Measurements from ENCODE around the gene ZMIZ1.

The ZMIZ1 gene

DNA sequence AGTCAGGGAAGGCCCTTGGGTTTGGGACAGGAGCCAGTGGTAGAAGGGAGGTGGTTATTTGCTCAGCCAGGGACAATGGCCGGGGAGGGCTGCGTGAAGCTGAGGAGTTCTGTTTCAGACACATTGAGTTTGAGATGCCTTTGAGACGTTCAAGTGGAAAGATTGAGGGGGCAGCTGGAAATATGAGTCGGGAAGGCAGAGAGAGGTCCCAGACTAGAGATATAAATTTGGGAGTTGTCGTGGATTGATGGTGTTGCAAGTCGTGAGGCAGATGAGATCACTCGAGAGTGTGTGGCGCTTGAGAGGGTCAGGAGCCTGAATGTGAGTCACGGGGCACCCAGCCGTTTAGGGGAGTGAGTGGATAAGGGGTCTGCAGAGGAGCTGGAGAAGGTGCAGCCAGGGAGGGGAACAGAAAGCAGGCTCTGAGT lies 73.3 kb downstream of the ZMIZ1 start:
- no peak for DNase-seq

DNA sequence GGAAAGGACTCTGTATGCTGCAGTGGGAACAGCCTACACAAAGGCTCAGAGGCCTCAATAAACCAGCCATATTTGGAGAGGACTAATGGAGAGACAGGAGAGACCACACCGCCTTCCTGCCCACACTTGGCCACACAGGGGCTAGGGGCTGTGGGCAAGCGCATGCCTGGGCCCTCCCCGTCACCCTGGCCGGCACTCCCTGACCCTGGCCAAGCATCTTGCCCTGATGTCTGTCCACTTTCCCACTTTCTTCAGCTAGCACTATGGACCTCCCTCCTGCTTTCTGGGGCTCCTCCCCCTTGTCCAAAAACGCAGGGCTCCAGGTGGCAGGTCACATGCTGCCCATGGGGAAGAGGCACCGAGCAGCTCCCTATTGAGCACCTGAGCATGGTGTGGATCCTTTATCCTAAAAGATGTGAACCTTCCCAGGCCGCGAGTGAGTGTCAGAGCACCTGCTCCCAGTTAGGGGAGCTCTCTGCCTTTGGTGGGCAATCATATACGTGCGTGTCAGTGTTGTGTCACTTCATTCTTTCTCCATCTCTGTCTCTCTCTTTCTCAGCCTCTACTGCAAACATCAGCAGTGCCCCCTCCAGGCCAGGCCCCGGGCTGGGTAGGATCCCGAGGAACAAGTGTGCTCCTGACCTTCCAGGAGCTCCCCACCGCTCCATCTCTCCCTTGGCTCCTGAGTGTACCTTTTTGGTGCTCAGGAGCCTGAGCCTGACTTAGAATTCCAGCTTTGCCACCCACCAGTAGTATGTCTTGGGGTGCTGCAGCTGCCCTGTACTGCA lies 74.0 kb downstream of the ZMIZ1 start:
- DNase-seq: no peak

DNA sequence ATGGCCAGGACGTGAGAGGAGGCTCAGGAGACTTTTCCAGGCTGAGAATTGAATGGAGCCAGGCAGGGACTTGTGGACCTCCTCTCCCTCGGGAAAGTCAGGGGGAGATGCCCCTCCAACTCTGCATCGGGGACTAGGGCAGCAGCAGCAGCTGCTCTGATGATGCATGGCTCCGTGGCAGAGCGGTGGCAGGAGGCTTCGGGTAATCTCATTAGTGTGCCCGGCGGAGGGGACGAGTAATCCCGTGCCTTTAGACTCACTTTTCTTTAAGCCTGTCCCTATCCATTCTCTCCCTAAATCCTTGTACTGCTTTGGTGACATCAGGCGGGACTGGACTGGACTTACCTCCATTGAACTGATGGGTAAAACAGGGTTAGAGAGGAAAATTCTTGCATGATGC lies 75.1 kb downstream of the ZMIZ1 start:
- no peak for DNase-seq

DNA sequence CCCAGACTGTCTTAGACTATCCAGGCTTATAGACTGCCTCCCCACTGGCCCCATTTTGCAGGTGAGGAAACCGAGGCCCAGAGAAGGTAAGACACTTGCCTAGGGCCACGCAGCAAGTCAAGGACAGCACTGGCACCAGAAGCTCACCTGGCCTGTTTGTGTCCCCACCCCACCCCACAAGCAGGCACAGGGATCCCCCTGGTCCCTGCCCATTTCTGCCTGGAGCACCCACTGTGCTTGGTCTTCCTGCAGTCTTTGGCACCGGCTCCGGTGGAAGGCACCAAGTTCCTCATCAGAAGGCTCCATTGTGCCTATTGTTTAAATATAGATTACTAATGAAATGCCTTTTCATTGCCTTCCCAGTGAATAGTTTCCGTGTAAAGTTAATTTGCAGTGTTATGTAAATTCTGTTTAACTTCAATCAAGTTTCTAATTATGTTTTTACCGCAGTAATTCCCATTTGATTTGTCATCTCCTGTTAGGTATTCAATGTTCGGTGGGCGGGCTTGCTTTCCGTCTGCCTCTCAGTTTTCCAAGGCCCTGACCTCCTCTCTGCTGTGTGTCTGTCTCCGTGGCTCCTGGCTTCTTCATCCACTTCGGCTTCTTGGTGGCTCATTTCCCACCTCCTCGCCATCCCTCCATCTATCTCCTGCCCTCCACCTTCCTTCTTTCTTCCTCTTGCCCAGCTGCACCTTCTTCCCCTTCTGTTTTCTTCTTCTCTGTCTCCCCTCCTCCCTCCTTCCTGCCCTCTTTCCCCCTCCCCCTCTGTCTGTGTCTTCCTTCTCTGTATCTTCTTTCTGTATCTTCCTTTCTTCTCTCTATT lies 75.8 kb downstream of the ZMIZ1 start:
- peak; percentile 44 for DNase-seq

DNA sequence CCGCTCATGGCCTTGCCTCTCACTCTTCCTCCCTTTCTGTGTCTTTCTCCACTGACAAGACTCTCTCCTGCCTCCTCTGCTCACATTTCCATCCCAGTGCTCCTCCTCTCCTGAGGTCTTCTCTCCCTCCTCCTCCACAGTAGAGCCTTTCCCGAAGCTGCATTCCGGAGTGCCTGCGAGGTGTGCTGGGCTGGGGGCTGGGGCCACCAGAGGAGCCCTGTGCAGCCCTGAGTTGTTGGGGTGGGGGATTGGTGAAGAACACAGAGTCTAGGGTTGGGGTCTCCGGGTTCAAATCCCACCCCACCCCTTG lies 76.4 kb downstream of the ZMIZ1 start:
- DNase-seq: no peak

DNA sequence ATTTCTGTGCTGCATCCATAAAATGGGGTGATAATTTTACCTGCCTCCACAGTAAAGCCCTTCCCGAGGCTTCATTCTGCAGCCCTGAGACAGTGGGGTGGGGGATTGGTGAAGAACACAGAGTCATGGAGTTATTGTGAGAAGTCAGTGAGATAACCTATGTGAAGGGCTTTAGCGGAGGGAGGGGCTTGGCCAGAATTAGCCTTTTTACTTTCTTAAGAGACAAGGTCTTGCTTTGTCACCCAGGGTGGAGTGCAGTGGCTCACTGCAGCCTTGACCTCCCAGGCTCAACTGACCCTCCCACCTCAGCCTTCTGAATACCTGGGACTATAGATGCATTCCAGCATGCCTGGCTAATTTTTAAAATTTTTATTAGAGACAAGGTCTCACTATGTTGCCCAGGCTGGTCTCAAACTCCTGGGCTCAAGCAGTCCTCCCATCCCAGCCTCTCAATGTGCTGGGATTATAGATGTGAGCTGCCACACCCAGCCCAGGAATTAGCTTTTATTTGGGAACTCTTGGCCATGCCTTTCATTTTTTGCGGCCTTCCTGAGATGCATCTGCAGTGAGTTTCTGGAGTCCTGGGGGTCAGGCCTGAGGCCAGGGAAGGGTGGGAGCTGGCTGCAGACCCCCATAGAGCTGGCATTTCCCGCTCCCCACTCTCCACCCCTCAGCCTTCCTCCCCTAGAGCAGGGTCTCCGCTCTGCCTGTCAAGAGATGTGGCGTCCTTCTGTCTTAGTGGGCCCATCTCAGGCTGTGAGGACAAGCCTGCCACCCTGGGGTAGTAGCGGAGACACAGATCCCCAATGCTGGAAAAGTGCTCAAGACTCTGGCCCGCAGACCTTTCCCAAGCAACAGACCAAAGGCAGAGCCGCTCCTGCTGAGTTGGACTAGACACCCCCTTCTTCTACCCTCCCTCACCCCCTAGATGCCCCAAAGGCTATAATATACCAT lies 77.0 kb downstream of the ZMIZ1 start:
- DNase-seq: no peak

DNA sequence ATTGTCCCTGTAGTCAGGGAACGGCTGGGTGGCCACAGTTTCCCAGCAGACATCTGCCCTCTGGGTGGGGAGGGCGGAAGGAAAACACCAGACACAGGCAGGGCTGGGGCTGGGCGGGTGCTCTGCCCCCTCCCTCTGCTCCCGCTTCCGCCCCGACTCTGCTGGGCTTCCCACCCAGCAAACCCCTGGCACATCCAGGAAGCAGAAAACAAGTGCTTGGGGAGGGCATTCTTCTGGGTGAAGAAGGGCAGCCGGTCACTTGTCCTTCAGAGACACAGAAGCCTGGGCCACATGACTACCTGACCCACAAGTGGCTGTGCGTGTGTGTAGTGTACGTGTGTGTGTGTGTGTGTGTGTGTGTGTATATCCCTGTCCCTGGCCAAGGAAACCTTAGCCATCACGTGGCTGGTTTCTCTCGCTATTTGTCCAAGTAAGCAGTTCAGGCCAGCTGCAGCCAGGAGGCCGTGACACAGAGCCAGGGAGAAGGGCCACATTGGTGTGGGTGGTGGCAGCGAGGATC lies 77.9 kb downstream of the ZMIZ1 start:
- DNase-seq: peak; percentile 67

DNA sequence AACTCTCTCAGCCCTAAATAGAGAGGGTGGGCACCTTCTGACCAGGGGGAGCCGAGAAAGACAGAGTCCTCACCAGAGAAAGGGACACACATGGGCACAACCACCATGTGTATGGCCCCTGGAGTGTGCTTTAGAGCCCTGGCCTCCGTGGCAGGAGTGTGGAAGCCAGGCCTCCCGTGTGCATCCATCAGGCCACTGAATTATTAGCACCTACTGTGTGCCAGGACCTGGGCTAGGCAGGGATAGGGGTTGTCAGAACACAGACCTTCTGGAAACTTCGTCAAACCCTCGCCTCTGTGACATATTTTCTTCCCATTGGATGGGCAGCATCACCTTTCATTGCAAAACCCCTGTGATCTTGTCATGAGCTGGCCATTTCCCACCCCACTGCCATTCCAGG lies 78.5 kb downstream of the ZMIZ1 start:
- no peak for DNase-seq

DNA sequence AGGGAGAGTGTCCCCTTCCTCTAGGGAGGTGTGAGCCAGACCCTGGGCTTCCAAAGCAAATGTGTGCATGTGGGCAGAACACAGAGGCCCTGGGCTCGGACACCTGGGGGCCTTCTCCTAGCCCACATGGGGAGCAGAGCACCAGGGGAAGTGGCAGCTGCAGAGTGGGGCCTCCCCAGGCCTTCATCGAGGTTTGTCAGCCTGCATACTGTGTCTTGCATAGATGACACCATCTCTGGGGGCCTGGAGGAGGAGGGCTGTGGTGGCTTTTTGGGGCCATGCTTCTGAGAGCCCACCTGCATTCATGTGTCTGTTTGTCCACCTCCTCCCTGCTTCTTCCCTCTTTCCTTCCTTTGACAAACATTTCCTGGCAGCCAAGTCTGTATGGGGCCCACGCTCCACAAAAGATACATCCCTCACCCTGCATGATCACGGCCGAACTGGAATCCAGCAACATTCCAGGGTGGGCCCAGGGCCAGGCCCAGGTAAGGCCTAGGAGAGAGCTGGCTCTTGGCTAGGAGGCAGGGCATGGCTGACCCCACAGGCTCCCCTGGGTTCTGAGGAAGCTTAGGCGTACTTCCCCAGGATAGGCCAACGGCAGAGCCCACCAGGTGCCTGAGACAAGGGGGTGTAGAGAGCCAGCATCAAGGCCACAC lies 79.2 kb downstream of the ZMIZ1 start:
- no peak for DNase-seq

DNA sequence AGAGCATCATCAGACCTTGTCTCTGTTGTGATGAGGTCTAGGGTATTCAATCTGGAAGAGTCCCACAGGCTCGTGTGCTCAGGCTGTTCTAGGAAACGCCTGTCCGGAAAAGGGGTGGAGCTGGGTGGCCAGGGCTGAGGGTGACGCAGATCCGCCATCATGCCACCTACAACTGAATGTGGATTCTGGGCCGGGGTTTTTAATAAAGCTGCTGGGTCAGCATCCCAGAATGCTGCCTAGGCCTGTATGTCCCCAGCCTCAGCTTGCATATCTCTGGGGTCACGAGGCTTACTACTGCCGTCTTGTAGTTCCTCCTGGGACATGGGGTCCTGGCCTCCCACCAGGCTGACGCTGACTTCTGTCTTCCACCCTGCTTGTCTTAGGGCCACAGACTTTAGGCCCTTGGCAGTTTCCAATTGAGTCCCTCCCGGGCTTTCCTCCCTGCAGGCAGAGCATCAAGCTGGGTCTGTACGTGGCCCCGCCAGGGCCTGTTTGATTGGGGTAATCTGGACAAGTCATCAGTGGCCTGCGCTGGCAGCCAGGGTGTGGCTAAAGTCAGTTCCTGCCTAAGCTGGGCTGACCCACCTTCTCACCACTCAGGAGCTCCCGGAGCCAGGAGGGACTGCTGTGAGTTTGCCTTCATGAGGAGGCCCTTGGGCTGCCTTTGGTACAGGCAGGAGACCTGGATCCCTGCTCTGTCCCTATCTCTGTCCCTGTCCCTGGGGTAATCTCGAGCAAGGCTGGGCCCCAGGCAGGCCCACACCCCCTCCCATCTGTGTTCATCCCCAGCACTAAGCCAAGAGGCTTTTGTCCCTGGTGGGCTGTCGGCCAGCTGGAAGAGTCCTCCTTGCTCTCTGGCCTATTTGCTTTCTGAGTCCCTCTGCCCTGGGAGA lies 79.9 kb downstream of the ZMIZ1 start:
- DNase-seq: peak; percentile 94

DNA sequence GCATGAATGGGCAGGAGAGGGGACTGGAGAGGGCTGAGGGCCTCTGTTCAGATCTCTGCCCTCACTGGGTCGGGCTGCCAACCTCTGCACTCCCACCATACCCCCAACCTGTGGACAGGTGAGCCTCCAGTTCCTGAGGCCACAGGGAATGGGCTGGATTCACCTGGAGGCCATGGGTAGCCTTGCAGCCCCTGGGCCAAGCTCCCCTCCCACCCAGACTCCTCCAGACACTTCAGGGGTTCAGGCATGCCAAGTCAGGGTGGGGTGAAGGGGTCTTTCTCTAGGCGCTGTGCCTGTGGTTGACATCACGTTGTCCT lies 80.5 kb downstream of the ZMIZ1 start:
- DNase-seq: no peak

DNA sequence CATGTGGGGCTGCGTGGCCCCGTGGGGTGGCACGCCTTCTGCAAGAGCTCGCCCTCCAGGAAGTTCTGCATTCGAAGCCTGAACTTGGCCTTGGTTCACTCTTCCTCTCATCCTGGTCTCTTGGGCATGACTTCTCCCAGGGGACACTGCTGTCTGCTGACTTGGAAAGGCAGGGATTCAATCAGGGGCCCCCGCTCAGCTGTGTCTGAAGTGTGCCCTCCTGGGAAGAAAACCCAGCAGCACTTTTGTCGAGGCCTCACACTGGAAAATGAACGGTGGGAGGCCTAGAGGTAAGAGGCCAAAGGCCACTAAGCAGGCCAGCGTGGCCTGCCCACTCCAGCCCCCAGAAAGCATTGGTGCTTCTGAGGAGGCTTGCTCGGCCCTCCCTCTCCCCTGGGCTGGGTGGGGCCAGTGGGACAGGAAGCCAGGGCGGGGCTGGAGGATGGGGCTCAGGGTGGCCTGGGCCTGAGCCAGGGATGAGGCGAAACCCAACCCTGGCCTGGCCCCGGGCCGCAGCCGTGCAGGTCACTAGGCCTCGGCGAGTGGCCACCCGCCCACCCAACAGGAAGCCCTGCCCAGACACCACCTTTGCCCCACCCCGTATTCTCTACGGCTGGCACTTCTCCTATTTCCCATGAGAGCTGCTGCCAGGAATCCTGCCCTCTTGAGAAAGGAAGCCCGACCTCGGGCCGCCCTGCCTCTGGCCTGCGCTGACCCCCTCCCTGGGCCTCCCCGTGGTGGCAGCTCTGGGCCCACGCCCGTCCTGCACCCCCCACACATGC lies 81.1 kb downstream of the ZMIZ1 start:
- DNase-seq: peak; percentile 94

DNA sequence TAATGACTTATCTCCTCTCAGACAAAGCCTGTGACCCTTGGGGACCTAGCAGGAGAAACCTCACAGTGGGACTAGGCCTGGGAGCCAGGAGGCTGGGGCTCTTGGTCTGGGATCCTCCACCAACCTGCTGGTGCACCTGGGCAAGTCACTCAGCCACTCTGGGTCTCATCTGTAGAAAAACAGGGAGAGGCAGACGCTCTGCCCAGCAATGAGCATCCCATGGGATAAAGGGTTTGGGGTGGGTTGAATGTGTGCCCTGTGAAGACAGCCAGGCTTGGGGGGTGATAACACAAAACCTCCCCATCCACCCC lies 81.6 kb downstream of the ZMIZ1 start:
- no peak for DNase-seq

DNA sequence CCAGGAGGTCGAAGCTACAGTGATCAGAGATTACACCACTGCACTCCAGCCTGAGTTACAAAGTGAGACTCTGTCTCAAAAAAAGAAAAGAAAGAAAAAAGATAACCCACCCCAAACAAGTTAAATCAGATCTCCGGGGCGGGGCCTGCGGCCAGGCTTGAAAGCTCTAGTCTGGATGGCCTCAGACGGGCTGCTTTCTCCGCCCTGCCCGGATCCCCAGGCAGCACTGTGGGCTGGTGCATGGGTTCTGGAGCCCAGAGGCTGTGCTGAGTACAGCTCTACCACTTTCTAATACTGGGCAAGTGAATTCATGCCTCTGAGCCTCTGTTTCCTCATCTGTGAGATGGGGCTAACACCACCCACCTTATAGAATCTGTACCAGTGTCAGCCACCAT lies 83.7 kb downstream of the ZMIZ1 start:
- peak; percentile 33 for DNase-seq

DNA sequence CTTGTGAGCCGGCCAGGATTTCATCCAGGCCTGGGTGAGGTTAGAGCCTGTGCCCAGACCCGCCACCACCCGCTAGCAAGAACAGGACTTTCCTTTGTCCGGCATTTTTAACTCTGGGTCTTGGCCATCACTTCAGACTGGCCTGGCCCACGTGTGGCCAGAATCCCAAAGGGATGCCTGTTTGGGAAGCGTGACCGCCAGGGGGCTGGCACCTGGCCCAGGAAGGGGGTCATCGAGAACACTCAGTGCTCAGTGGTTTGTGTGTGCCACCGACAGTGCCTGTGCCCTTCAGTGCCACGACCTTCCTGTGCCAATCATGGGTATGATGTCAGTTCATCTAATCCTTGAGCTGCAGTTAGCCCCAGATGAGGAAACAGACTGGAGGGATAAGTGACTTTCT lies 85.0 kb downstream of the ZMIZ1 start:
- no peak for DNase-seq

DNA sequence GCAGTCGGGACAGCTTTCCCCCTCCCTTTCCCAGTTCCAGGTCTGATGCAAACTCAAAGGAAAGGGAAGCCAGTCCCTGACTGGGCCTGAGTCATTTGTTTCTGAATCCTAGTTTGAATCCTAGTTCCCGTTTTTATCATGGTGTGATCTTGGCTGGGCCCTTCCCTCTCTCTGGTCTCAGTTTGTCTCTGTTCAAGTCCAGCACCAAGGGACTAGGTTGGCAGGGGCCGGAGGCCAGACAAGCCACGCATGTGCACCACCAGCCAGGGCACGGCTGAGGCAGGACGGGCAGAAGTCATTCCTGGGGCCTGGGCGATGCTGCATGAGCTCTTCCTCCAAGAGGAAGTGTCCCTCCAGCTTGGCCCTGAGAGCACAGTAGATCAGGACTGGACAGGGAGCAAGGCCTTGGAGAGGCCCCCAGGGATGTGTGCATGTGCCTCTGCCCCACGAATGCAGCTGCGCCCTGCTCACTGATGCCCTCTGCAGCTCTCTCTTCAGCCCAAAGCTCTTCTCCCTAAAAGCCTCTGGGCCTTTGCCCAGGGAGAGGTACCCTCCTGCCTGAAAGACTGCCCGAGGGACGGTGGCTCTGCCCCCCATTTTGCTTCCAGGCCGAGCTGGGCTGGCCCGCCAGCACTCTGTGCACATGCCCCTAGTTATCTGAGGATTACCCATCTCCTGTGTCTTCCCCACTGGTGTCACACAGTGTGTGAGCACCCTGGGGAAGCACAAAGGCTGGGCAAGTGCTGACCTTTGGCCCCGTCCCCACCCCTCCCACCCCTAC lies 86.7 kb downstream of the ZMIZ1 start:
- DNase-seq: peak; percentile 41

DNA sequence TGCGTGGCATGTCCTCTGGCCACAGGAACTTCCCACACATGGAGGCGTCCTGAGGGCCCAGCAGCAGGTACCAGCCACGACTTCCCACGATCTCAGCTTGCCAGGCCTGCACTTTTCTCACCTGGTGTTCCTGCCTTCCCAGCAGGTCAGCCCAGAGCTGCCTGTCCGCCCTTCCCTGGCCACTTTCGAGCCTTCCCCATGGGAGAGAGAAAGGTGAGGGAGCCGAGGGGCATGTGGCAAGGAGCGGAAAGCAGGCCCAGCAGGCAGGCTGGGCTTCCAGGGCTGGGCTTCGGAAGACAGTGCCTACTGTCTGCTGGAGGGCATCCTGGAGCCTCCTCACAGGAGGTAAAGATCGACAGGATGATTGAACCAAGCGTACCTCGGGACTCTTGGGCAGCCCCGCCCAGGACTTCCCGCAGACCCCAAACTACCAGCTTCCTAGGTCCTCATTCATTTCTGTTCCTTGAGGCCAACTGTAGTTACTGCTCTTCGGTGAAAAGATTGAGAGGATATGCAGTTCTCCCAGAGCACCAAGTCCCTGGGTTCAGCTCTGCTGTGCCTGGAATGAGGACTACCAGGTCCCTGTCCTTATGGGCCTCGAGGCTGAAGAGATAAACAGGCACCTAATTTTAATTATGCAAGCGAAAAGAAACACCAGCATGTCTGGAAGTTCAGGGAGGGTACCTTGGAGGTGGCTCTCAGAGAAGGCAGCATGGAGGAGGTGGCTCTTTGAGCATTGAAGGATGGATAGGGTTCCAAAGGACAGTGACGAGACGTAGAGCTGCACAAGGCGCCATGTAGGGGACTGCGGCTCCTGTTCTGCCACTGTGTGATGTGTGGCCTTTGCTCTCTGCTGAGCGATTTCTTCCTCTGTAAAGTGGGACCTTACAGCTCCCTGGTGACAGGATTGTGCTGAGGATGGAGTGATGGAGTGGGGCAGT lies 87.8 kb downstream of the ZMIZ1 start:
- DNase-seq: no peak

DNA sequence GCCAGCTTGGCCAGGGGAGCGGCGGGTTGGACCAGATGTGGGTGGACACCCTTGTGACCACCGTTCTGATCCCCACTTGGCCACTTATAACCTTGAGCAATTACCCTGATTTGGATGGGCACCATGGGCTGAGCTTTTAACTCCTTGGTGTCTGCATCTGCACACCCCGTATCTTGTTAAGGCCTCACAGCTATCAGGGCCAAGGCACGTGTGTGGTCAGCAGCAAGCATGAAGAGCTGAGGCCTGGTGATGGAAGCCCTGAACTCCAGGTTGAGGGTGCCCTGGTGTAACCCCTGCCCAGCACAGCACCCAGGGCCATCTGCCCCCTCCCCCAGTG lies 89.2 kb downstream of the ZMIZ1 start:
- DNase-seq: no peak

Data from hematopoietic multipotent progenitor cell treated with erythropoietin and hydrocortisone succinate and interleukin-3 and kit ligand, for 4 days (in vitro differentiated cells).